ENCODE measurements around the gene ME3. TPM values are rescaled to one million over a fixed set of nuclear protein-coding genes. Genes with fewer than 3 reads are reported as not detected.

ME3 gene
- total RNA-seq, 4 donors from 2014 or later: 1.9 to 11.0 (median 6.0) TPM

- intact Hi-C loops (cut with DNase I; ENCODE audit: low total_unique reads): no loop called here
- no peak for DNase-seq (ENCODE audit: low spot score in 2 of 2)
- WGBS, 2 donors: 89 to 97% methylated on average over 2 of the region's 2 CpGs
- TF ChIP-seq POLR2A (IDR thresholded peaks at IDR 0.05): no peak
- TF ChIP-seq CTCF (IDR thresholded peaks at IDR 0.05): no peak
- H3K4me3 ChIP-seq (ENCODE audit: low read depth, poor library complexity, severe bottlenecking): no peak overlapping the region
Measured at GRCh38 chr11:86558841-86559240, 113.6 kb downstream of the ME3 start.

GRCh38 chr11:86558207-86558606 lies 114.2 kb downstream of the ME3 start:
- WGBS, 2 donors: 16 to 33% methylated on average over 1 of the region's 1 CpG
- intact Hi-C loops (cut with DNase I; ENCODE audit: low total_unique reads): no loop called here
- no peak overlapping the region for H3K4me3 ChIP-seq (ENCODE audit: low read depth, poor library complexity, severe bottlenecking)
- TF ChIP-seq POLR2A (IDR thresholded peaks at IDR 0.05) (no peak), CTCF (IDR thresholded peaks at IDR 0.05) (no peak)
- no peak for DNase-seq (ENCODE audit: low spot score in 2 of 2)

GRCh38 chr11:86555866-86556265 lies 116.5 kb downstream of the ME3 start:
- intact Hi-C loops (cut with DNase I; ENCODE audit: low total_unique reads): no loop called here
- TF ChIP-seq POLR2A (IDR thresholded peaks at IDR 0.05): no peak
- TF ChIP-seq CTCF (IDR thresholded peaks at IDR 0.05): no peak
- DNase-seq (ENCODE audit: low spot score in 2 of 2): no peak
- H3K4me3 ChIP-seq (ENCODE audit: low read depth, poor library complexity, severe bottlenecking): no peak overlapping the region

- H3K4me3 ChIP-seq (ENCODE audit: low read depth, poor library complexity, severe bottlenecking): no peak overlapping the region
- DNase-seq (ENCODE audit: low spot score in 2 of 2): no peak
- TF ChIP-seq POLR2A (IDR thresholded peaks at IDR 0.05): no peak
- TF ChIP-seq CTCF (IDR thresholded peaks at IDR 0.05): no peak
- intact Hi-C loops (cut with DNase I; ENCODE audit: low total_unique reads): no loop called here
- 63 to 68% methylated on average over 5 of the region's 5 CpGs for WGBS, 2 donors
Measured at GRCh38 chr11:86555401-86555800, 117.0 kb downstream of the ME3 start.

GRCh38 chr11:86553265-86553664 lies 119.2 kb downstream of the ME3 start:
- DNase-seq (ENCODE audit: low spot score in 2 of 2): no peak
- WGBS, 2 donors: 42% methylated on average over 4 of the region's 4 CpGs
- intact Hi-C loops (cut with DNase I; ENCODE audit: low total_unique reads): no loop called here
- H3K4me3 ChIP-seq (ENCODE audit: low read depth, poor library complexity, severe bottlenecking): no peak overlapping the region
- TF ChIP-seq POLR2A (IDR thresholded peaks at IDR 0.05) (no peak), CTCF (IDR thresholded peaks at IDR 0.05) (no peak)

GRCh38 chr11:86551288-86552092 lies 120.9 kb downstream of the ME3 start:
- H3K4me3 ChIP-seq (ENCODE audit: low read depth, poor library complexity, severe bottlenecking): no peak overlapping the region
- 69 to 71% methylated on average over 4 of the region's 4 CpGs for WGBS, 2 donors
- TF ChIP-seq POLR2A (IDR thresholded peaks at IDR 0.05) (no peak), CTCF (IDR thresholded peaks at IDR 0.05) (no peak)
- DNase-seq (ENCODE audit: low spot score in 2 of 2): no peak
- intact Hi-C loops (cut with DNase I; ENCODE audit: low total_unique reads): no loop called here

Measured in lower leg skin (tissue), 4 donors.